Caco-2 (cell line): ENCODE data around the gene RHCG. TPM values are rescaled to one million over a fixed set of nuclear protein-coding genes. Genes with fewer than 3 reads are reported as not detected.

Experiments
- BruUV-seq: library from RNA; stranded (reverse); fragments of 400-500 nt; replicated peaks from 2 replicates; lab custom pipeline; 2021; lab: Mats Ljungman, UMichigan
- CTCF ChIA-PET: fragments of 300-600 bp; sonication (Branson Sonifier 250); formaldehyde crosslinking; loops from one replicate; lab custom pipeline; 2022; ENCODE audit warnings: antibody characterized with exemption; lab: Charles Lee
- POLR2A ChIA-PET: fragments of 300-600 bp; sonication (Branson Sonifier 250); formaldehyde crosslinking; loops from one replicate; lab custom pipeline; 2022; ENCODE audit warnings: antibody characterized with exemption; lab: Charles Lee
- DNase-seq, 2 experiments: peaks; one replicate each; pipeline versions ENCODE4 v3.0.0 to v3.0.0-alpha.2; 2020 to 2022
- H3K27me3 ChIP-seq: replicated peaks from 2 replicates; pipeline ENCODE4 v1.6.0; 2011; ENCODE audit warnings: low read length; ENCODE audit not compliant: control insufficient read depth, insufficient read depth
- H3K36me3 ChIP-seq: 2 replicates; pipeline ENCODE4 v1.5.1; 2011; ENCODE audit warnings: low read length; ENCODE audit not compliant: control insufficient read depth, insufficient read depth
- H3K4me1 ChIP-seq: fragments of 250-450 bp; sonication (Bioruptor Pico); 2 replicates; pipeline ENCODE4 v1.5.1; 2020; ENCODE audit warnings: mild to moderate bottlenecking
- H3K4me3 ChIP-seq: 2 replicates; pipeline ENCODE4 v1.5.1; 2011; ENCODE audit warnings: low read depth, mild to moderate bottlenecking, control low read depth, low read length
- H3K9me3 ChIP-seq: fragments of 250-450 bp; sonication (Bioruptor Pico); 2 replicates; pipeline ENCODE4 v1.5.1; 2020; ENCODE audit warnings: mild to moderate bottlenecking, moderate library complexity
- H3K27ac Mint-ChIP-seq: one replicate; pipeline ENCODE4 v1.8.0; 2022; ENCODE audit warnings: mixed read lengths; ENCODE audit not compliant: unreplicated experiment
- H3K27me3 Mint-ChIP-seq: one replicate; pipeline ENCODE4 v1.8.0; 2022; ENCODE audit warnings: mixed read lengths; ENCODE audit not compliant: insufficient read depth, unreplicated experiment
- H3K36me3 Mint-ChIP-seq: one replicate; pipeline ENCODE4 v1.8.0; 2022; ENCODE audit warnings: mild to moderate bottlenecking, mixed read lengths; ENCODE audit not compliant: insufficient read depth, unreplicated experiment
- H3K4me1 Mint-ChIP-seq: one replicate; pipeline ENCODE4 v1.8.0; 2022; ENCODE audit warnings: low read depth, mixed read lengths; ENCODE audit not compliant: unreplicated experiment
- H3K4me3 Mint-ChIP-seq: one replicate; pipeline ENCODE4 v1.8.0; 2022; ENCODE audit warnings: mild to moderate bottlenecking, moderate library complexity, mixed read lengths; ENCODE audit not compliant: unreplicated experiment
- H3K9me3 Mint-ChIP-seq: one replicate; pipeline ENCODE4 v1.8.0; 2022; ENCODE audit warnings: mixed read lengths; ENCODE audit not compliant: unreplicated experiment
- CTCF ChIP-seq, 2 experiments: fragments of 200-600 bp in 1 of 2; IDR thresholded peaks; 1 replicate in 1 of 2; 2 replicates in 1 of 2; pipeline versions ENCODE4 v1.5.1 to v1.8.0; 2011 to 2022; ENCODE audit warnings: antibody characterized with exemption in 1 of 2, control low read depth in 1 of 2, inconsistent platforms in 1 of 2, low read depth in 1 of 2, low read length in 1 of 2, mild to moderate bottlenecking in 1 of 2, moderate library complexity in 1 of 2; ENCODE audit not compliant: insufficient read depth in 1 of 2, severe bottlenecking in 1 of 2, unreplicated experiment in 1 of 2
- intact Hi-C: fragments of 100-400 bp; cut with micrococcal nuclease; formaldehyde crosslinking; loops from one replicate; pipeline ENCODE4 v1.10.0; 2022; ENCODE audit not compliant: unreplicated experiment
- total RNA-seq: library from RNA; stranded (reverse); gene quantifications from 2 replicates; pipeline ENCODE4 v1.2.3, GENCODE V29; 2022

The RHCG gene
- total RNA-seq, 1 experiment from 2014 or later, result not detected

- no peaks in the 10 kb centered on the region for H3K4me1 ChIP-seq
- no TSS peak for BruUV-seq
- DNase-seq, result no peak
- no peaks in the 10 kb centered on the region for H3K4me1 Mint-ChIP-seq
- no peak overlapping the region for H3K4me3 ChIP-seq
- H3K36me3 ChIP-seq, result no peaks in the 10 kb centered on the region
- H3K36me3 Mint-ChIP-seq, result no peaks in the 10 kb centered on the region
- H3K9me3 ChIP-seq, result no peaks in the 10 kb centered on the region
- ChIA-PET POLR2A (no interaction called here), CTCF (no interaction called here)
- H3K27me3 ChIP-seq, result no peaks in the 10 kb centered on the region; the same call in 1 of the 2 replicates
- intact Hi-C loops, result no loop called here
- H3K27ac Mint-ChIP-seq, result no peak overlapping the region
- no peak for TF ChIP-seq CTCF (IDR thresholded peaks at IDR 0.05; ENCODE audit: insufficient read depth in 1 of 2, low read depth in 1 of 2, low read length in 1 of 2, severe bottlenecking in 1 of 2, unreplicated experiment in 1 of 2)
- no peak overlapping the region for H3K4me3 Mint-ChIP-seq
- peaks cover 5% of the 10 kb centered on the region for H3K27me3 Mint-ChIP-seq
- H3K9me3 Mint-ChIP-seq, result no peaks in the 10 kb centered on the region
Measured at GRCh38 chr15:89514186-89514585, 17.8 kb upstream of the RHCG start.

DNA sequence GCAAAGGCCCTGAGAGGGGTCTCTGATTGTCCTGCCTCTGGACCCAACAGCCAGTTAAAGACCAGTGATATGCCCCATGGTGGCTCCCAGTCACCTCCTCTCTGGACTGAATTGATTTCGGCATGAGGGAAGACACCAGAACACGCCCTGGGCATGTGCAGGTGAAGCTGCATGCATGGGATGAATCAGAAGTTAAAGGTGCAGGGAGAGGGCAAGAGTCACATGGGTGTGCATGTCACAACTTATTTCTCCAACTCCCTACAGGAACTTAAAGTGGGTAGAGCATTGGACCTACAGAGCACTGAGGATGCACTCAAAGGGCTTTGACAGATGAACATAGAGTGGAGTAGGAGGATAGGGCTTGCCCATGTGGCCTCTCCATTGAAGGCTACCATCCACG, 16.9 kb upstream of the RHCG start:
- no peak overlapping the region for H3K27ac Mint-ChIP-seq
- Histone ChIP-seq H3K9me3 (no peaks in the 10 kb centered on the region), H3K4me1 (no peaks in the 10 kb centered on the region), H3K27me3 (no peaks in the 10 kb centered on the region; the same call in 1 of the 2 replicates), H3K4me3 (no peak overlapping the region), H3K36me3 (no peaks in the 10 kb centered on the region)
- ChIA-PET CTCF (no interaction called here), POLR2A (no interaction called here)
- TF ChIP-seq CTCF (IDR thresholded peaks at IDR 0.05; ENCODE audit: insufficient read depth in 1 of 2, low read depth in 1 of 2, low read length in 1 of 2, severe bottlenecking in 1 of 2, unreplicated experiment in 1 of 2), result no peak
- H3K9me3 Mint-ChIP-seq, result no peaks in the 10 kb centered on the region
- intact Hi-C loops, result no loop called here
- peaks cover 5% of the 10 kb centered on the region for H3K27me3 Mint-ChIP-seq
- H3K36me3 Mint-ChIP-seq, result no peaks in the 10 kb centered on the region
- no peak for DNase-seq
- no peaks in the 10 kb centered on the region for H3K4me1 Mint-ChIP-seq
- H3K4me3 Mint-ChIP-seq, result no peak overlapping the region
- BruUV-seq, result no TSS peak

DNA sequence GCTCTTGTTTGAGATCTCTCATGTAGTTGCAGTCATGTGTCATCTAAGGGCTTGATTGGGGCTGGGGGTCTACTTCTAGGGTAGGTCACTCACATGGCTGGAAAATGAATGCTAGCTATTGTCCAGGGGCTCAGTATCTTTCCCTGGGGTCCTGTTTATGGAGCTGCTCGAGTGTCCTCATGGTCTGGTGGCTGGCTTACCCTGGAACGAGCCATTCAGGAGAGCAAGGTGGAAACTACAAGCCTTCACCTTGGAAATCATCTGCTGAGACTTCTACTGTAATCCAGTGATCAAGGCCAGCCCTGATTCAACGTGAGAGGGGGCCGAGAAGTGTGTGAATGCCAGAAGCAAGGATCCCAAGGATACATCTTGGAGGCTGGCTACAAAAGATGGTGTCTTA, 16.2 kb upstream of the RHCG start:
- Mint-ChIP-seq H3K36me3 (no peaks in the 10 kb centered on the region), H3K4me3 (no peak overlapping the region), H3K4me1 (no peaks in the 10 kb centered on the region), H3K27ac (no peak overlapping the region), H3K27me3 (peaks cover 5% of the 10 kb centered on the region), H3K9me3 (no peaks in the 10 kb centered on the region)
- DNase-seq, result no peak
- TF ChIP-seq CTCF (IDR thresholded peaks at IDR 0.05; ENCODE audit: insufficient read depth in 1 of 2, low read depth in 1 of 2, low read length in 1 of 2, severe bottlenecking in 1 of 2, unreplicated experiment in 1 of 2), result no peak
- H3K4me3 ChIP-seq, result no peak overlapping the region
- H3K9me3 ChIP-seq, result no peaks in the 10 kb centered on the region
- no peaks in the 10 kb centered on the region for H3K36me3 ChIP-seq
- H3K4me1 ChIP-seq, result no peaks in the 10 kb centered on the region
- ChIA-PET POLR2A (interaction anchor here (0.5 kb wide), 1 partner anchor 162 kb away, joined by 3 read pairs; no protein-coding TSS in a partner anchor), CTCF (no interaction called here)
- no peaks in the 10 kb centered on the region; the same call in 1 of the 2 replicates for H3K27me3 ChIP-seq
- BruUV-seq, result no TSS peak
- intact Hi-C loops, result no loop called here
